Neuron (in vitro differentiated cells): Measurements from ENCODE around the gene SELENOI.

Experiments used
- H2AFZ ChIP-seq: one replicate; pipeline ENCODE4 v1.6.1; 2013; ENCODE audit warnings: low read depth, mild to moderate bottlenecking, inconsistent platforms, low read length, moderate library complexity
- H3K27me3 ChIP-seq: one replicate; pipeline ENCODE4 v1.6.1; 2013; ENCODE audit warnings: low read length; ENCODE audit not compliant: insufficient read depth
- H3K36me3 ChIP-seq: one replicate; pipeline ENCODE4 v1.6.1; 2013; ENCODE audit warnings: low read length; ENCODE audit not compliant: insufficient read depth
- H3K4me1 ChIP-seq: one replicate; pipeline ENCODE4 v1.6.1; 2013; ENCODE audit warnings: low read length; ENCODE audit not compliant: insufficient read depth
- H3K4me3 ChIP-seq: 2 replicates; pipeline ENCODE4 v1.5.1; 2013; ENCODE audit warnings: mild to moderate bottlenecking, low read length, moderate library complexity
- H3K9me3 ChIP-seq: one replicate; pipeline ENCODE4 v1.6.1; 2013; ENCODE audit warnings: low read length

Gene SELENOI

DNA sequence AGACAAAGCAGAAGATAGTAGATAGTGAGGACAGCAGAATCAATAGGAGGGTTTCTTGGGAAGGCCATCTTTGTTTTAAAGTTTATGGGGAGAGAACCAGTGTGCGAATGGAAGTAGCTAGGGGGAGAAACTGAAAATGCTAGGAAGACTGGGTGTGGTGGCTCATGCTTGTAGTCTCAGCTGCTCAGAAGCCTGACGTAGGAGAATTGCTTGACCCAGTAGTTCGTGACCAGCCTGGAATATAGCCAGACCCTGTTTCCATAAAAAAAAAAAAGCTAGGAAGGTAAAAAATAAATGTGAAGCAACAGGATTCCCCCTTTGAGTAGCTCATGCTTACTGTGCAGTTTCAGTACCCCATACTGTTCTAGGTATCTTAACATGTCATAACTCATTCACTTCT is 36.6 kb downstream of the SELENOI start:
- H2AFZ ChIP-seq: no peak overlapping the region
- H3K4me3 ChIP-seq: no peak overlapping the region

DNA sequence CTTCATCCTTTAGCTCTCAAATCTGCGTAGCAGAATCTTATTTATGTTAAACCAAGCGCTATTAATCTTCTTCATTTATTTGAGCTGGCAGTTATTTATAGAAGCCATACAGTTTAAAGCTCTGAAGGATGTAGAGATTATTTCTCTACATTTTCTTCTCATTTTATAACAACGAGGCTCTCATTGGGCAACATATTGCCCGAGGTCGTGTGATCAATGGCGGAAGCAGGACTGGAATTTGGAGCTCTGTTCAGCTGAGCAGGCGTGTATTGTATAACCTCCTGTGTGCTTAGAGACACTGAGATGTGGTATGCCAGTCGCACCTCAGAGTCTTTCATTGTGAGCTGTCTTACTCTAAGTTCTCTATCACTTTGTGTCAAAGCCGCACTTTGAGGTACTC is 38.2 kb downstream of the SELENOI start:
- no peak overlapping the region for H3K4me3 ChIP-seq
- H3K27me3 ChIP-seq: no peaks in the 10 kb centered on the region
- no peaks in the 10 kb centered on the region for H3K9me3 ChIP-seq
- H2AFZ ChIP-seq: no peak overlapping the region
- no peaks in the 10 kb centered on the region for H3K4me1 ChIP-seq
- peaks cover 50% of the 10 kb centered on the region for H3K36me3 ChIP-seq

More for the DNA sequence above, 36.6 kb downstream of the SELENOI start:
- Histone ChIP-seq H3K4me1 (no peaks in the 10 kb centered on the region), H3K36me3 (peaks cover 48% of the 10 kb centered on the region), H3K27me3 (no peaks in the 10 kb centered on the region), H3K9me3 (peaks cover 4% of the 10 kb centered on the region)

DNA sequence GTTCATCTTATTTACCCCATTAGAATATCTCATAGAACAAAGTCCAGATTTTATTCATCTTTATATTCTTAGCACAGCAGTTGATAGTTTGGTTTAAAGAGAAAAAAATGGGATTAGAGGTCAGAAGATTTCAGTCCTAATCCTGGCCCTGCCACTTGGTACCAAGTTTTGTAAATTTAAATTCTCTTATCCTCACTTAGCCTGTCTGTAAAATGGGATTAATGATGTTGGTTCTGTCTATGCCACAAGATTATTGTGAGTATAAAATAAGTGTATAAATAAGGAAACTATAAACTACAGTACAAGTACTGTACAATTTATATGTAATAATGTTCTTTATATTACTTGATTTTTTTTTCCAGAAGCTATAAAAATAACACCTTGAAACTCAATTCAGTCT is 38.7 kb downstream of the SELENOI start:
- no peaks in the 10 kb centered on the region for H3K27me3 ChIP-seq
- H3K4me1 ChIP-seq: no peaks in the 10 kb centered on the region
- H3K36me3 ChIP-seq: peaks cover 54% of the 10 kb centered on the region
- H3K9me3 ChIP-seq: no peaks in the 10 kb centered on the region
- no peak overlapping the region for H3K4me3 ChIP-seq
- H2AFZ ChIP-seq: no peak overlapping the region

DNA sequence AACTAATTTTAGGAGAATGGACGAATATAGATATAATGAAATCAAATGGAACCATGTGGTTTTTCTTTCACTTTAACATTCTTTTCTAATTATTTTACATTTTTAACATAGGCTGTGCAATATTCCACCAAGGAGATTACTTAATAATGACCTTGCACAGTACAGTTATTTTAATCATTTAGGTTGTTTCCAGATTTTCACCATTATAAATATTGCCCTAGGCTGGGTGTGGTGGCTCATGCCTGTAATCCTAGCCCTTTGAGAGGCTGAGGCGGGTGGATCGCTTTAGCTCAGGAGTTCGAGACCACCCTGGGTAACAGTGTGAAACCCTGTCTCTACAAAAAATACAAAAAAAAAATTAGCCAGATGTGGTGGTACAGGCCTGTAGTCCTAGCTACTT is 41.2 kb downstream of the SELENOI start:
- Histone ChIP-seq H3K4me1 (no peaks in the 10 kb centered on the region), H2AFZ (no peak overlapping the region), H3K4me3 (no peak overlapping the region), H3K9me3 (no peaks in the 10 kb centered on the region), H3K36me3 (peaks cover 54% of the 10 kb centered on the region), H3K27me3 (no peaks in the 10 kb centered on the region)

DNA sequence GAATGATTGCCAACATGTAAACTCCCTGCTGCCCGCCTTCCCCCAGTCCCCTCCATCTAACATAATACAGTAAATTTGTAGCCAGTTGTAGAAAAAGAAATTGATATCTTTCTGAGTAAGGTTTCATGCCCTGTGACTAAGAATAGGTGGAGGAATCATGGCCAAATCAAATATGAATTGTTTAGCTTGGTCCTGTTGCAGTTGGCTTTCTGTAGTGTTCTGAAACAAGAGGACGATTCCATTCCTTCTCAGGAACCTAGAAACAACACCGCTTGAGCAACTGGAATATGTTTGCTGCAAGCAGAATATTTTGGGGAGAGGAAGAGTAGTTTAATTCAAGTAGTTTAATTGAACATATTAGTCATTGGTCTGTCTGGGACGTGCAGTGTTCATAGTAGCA is 48.8 kb downstream of the SELENOI start:
- peaks cover 11% of the 10 kb centered on the region for H3K36me3 ChIP-seq
- no peak overlapping the region for H3K4me3 ChIP-seq
- H3K4me1 ChIP-seq: peaks cover 5% of the 10 kb centered on the region
- no peaks in the 10 kb centered on the region for H3K27me3 ChIP-seq
- H3K9me3 ChIP-seq: no peaks in the 10 kb centered on the region
- H2AFZ ChIP-seq: no peak overlapping the region

DNA sequence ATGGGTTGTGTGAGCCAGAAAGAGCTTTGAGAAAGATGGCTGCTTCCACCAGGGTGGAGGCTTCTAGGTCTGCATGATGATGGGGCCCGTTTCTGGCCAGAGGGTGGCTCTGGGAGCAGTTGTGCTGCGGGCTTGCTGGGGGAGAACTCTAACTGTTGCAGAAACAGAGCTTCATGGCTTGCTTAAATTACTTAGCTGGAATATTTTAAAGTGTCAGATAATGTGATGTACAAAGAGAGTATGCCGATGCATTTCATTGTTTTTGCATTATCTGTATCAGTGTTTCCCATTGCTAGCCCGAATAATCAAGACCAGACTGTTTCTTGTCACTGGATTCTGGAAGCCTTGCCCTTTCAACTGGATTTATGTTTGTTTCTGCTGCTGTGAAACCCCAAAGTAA is 49.5 kb downstream of the SELENOI start:
- peaks cover 6% of the 10 kb centered on the region for H3K36me3 ChIP-seq
- H3K9me3 ChIP-seq: no peaks in the 10 kb centered on the region
- no peak overlapping the region for H2AFZ ChIP-seq
- no peaks in the 10 kb centered on the region for H3K27me3 ChIP-seq
- peaks cover 5% of the 10 kb centered on the region for H3K4me1 ChIP-seq
- H3K4me3 ChIP-seq: no peak overlapping the region

DNA sequence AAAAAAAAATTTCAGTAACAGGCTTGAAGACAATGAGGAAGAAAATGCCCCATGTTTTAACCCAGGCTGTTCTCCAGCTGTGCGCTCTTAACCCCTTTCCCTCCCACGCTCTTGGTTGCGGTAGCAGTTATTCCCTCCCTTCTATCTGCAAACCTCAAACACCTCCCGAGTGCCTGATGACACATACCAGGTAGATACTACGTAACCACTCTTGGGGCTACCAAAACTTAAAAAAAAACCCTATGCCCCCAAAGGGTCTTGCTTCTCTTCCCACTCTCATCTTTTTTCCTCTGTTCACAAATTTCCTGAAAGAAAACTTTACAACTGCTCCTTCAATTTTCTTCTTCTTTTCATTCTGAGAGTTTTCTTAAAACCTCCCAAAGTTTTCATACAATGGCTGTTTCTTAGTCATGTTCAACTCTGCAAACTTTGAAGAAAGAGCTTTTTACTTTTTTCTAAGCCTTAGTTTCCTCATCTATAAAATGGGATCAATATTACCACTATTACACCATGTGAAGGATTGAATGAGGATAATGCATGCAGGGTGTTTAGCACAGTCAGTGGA is 50.9 kb downstream of the SELENOI start:
- H3K9me3 ChIP-seq: no peaks in the 10 kb centered on the region
- H3K36me3 ChIP-seq: no peaks in the 10 kb centered on the region
- H2AFZ ChIP-seq: no peak overlapping the region
- H3K4me3 ChIP-seq: no peak overlapping the region
- H3K27me3 ChIP-seq: no peaks in the 10 kb centered on the region
- peaks cover 5% of the 10 kb centered on the region for H3K4me1 ChIP-seq

DNA sequence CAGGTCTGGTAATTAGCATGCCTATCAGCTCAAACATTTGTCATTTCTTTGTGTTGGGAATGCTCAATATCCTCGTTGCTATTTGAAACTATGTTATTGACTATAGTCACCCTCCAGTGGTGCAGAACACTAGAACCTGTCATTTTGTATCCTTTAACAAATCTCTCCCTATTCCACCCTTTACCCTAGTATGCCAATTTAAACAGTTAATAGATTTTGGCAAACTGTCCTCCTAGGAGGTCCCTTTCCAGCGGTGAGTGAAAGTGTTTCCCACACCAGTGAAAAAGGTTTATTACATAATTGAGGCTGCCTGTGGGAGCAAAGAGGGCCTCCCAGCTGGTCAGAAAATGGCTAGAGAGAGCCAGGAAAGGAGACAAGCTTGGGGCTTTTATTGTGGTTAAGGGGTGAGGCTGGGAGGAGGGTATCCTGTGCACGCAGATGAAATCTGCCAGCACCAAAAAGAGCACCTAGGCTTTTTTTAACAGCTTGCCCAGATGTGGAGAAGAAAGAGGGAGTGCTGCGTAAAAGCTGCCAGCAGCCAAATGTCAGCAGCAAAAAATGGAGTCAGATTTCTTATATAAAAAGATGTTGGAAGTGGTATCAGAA is 53.9 kb downstream of the SELENOI start:
- H2AFZ ChIP-seq: no peak overlapping the region
- no peaks in the 10 kb centered on the region for H3K9me3 ChIP-seq
- H3K36me3 ChIP-seq: no peaks in the 10 kb centered on the region
- no peaks in the 10 kb centered on the region for H3K27me3 ChIP-seq
- H3K4me3 ChIP-seq: no peak overlapping the region
- peaks cover 5% of the 10 kb centered on the region for H3K4me1 ChIP-seq

DNA sequence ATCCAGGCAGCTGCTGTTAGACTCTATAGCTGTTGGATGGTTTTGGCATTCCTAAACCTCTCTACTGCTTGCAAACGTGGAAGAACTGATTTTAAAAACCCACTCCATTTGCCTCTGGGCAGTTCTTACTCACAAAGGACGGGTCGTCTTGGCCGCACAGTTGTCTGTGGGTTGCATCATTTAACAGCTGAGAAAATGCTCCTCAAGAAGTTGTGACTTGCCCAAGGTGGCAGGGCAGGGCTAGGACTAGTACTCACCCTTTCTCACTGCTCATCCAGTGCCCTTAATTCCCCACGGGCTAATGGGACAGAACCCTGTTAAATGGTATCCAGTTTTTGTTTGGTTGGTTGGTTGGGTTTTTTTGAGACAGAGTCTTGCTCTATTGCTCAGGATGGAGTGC is 54.8 kb downstream of the SELENOI start:
- Histone ChIP-seq H2AFZ (no peak overlapping the region), H3K27me3 (no peaks in the 10 kb centered on the region), H3K4me3 (no peak overlapping the region), H3K4me1 (no peaks in the 10 kb centered on the region), H3K36me3 (no peaks in the 10 kb centered on the region), H3K9me3 (no peaks in the 10 kb centered on the region)

DNA sequence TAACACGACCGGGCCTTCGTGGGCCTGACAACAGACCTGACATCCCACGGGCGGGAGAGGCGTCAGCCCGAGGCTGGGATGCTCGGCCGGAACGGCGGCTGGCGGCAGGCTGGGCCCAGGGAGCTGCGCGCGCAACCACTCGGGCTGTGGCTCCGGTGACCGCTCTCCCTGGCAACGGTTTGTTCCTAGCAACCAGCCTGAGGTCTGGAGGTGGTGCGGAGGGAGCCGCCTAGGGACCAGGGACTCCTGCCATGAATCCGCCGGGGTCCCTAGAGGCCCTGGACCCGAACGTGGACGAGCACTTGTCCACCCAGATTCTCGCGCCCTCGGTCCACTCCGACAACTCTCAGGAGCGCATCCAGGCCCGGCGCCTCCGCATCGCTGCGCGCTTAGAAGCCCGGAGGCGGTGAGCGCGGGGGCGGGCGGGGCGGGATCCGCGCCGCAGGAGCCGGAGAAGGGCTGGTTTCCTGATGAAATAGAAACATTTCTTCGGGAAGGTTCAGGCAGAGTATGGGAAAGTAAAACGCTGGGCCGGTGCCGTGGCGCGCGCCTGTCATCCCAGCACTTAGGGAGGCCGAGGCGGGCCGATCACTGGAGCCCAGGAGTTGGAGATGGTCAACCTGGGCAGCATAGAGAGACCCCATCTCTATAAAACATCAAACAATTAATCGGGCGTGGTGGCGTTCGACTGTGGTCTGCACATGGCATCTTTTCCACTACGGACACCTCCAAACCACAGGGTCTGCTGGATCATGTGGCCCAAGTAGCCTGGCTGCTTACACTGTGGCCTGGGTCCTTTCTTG is 56.0 kb downstream of the SELENOI start, which contains the start of gene DRC1:
DRC1 (plus strand) TSS at position 182 of the 803 bp plus-strand sequence; CDS start at position 252, 70 bp downstream.
- Histone ChIP-seq H3K4me1 (no peaks in the 10 kb centered on the region), H3K4me3 (peak within 1 kb of the TSS; percentile 44)

DNA sequence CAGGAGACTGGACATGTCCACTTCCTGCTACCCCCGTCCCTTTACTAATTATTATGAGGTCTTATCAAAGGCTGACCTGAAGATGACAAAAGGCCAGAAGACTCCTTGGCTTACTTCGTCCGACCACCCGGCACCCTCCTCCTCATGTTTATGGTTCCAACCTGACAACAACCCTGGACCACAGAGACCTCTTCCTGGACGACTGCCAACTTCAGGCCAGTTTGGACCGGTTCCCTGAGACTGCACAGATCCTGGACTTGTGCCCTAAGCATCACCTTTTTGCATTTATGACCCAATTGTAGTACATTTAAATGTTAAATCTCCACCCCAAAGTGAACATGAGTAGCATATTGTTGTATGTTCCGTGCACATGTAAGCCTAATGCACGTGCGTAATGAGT is 61.6 kb downstream of the SELENOI start:
- no peak overlapping the region for H3K4me3 ChIP-seq
- H3K4me1 ChIP-seq: no peaks in the 10 kb centered on the region
- H3K27me3 ChIP-seq: no peaks in the 10 kb centered on the region
- no peaks in the 10 kb centered on the region for H3K36me3 ChIP-seq
- no peak overlapping the region for H2AFZ ChIP-seq
- no peaks in the 10 kb centered on the region for H3K9me3 ChIP-seq

More for the DNA sequence above, 56.0 kb downstream of the SELENOI start, which contains the start of gene DRC1:
- Histone ChIP-seq H3K27me3 (no peaks in the 10 kb centered on the region), H2AFZ (peak within 1 kb of the TSS; percentile 49), H3K36me3 (no peaks in the 10 kb centered on the region), H3K9me3 (no peaks in the 10 kb centered on the region)

DNA sequence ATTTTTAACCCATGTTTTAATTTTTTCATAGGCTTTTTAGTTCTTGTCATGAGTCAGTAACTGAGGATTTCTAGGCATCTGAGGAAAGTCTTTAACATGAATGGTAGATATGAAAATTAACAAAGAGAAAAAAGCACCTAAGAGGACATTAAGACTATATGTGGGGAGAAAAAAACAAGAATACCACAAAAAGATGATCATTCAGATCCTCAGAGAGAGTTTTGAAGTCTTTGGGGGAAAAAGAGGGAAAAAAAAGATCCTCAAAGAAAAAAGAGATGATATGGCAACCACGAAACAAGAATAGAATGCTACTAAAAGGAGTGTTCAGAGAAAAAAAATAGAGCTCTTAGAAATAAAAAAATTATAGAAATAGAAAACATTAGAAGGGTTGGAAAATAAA is 63.8 kb downstream of the SELENOI start:
- Histone ChIP-seq H3K4me3 (no peak overlapping the region), H3K27me3 (no peaks in the 10 kb centered on the region), H3K9me3 (no peaks in the 10 kb centered on the region), H2AFZ (no peak overlapping the region), H3K4me1 (no peaks in the 10 kb centered on the region), H3K36me3 (no peaks in the 10 kb centered on the region)

DNA sequence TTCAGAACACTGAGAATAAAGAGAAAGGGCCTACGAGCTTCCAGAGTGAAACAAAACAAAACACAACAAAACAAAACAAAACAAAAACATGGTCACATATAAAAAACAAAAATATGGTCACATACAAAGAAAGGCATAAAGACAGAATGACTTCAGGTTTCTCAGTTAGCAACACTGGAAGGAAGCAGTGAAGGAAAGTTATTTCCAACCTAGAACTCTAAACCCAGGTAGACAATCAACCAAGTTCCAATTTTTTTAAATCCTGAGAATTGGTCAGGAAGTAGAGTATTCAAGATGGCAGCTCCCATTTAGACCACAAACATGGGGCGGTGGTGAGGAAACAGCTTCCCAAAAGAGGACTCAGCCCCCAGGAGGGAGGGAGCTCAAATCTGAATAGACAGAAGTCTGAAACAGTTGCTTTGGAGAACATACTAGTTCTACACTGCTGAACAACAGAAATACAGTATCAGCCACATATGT is 64.9 kb downstream of the SELENOI start:
- Histone ChIP-seq H3K4me3 (no peak overlapping the region), H3K27me3 (no peaks in the 10 kb centered on the region), H3K4me1 (no peaks in the 10 kb centered on the region), H3K9me3 (no peaks in the 10 kb centered on the region), H3K36me3 (no peaks in the 10 kb centered on the region), H2AFZ (no peak overlapping the region)
